HK-2 (cell line): Measurements from ENCODE around the gene NPEPL1.
"Not testable (repeated sequence)": the region's sequence is repeated elsewhere in the genome, so short reads cannot be mapped to it uniquely, and the experiment has no call there.

Experiments used
- DNase-seq: peaks from one replicate; pipeline ENCODE4 v3.0.0-alpha.2; 2018; ENCODE audit not compliant: unreplicated experiment

The NPEPL1 gene

GRCh38 chr20:58712806-58713731 is 20.5 kb downstream of the NPEPL1 start:
- DNase-seq: no peak

GRCh38 chr20:58713801-58714339 is 21.3 kb downstream of the NPEPL1 start:
- DNase-seq: no peak

- DNase-seq: no peak
These were observed 21.8 kb downstream of the NPEPL1 start for GRCh38 chr20:58714340-58714922.

- no peak for DNase-seq
These were observed 22.3 kb downstream of the NPEPL1 start for GRCh38 chr20:58714923-58715351.

GRCh38 chr20:58715391-58715800 is 22.8 kb downstream of the NPEPL1 start:
- no peak for DNase-seq

GRCh38 chr20:58715801-58716475 is 23.3 kb downstream of the NPEPL1 start:
- no peak for DNase-seq

- no peak for DNase-seq
These were observed 24.1 kb downstream of the NPEPL1 start for GRCh38 chr20:58716476-58717277.

GRCh38 chr20:58717278-58718091 is 24.9 kb downstream of the NPEPL1 start:
- no peak for DNase-seq

GRCh38 chr20:58718121-58718563 is 25.5 kb downstream of the NPEPL1 start:
- no peak for DNase-seq

- DNase-seq: no peak
These were observed 26.1 kb downstream of the NPEPL1 start for GRCh38 chr20:58718729-58719128.

- DNase-seq: no peak
These were observed 26.7 kb downstream of the NPEPL1 start for GRCh38 chr20:58719258-58719657.

GRCh38 chr20:58719971-58720371 is 27.4 kb downstream of the NPEPL1 start:
- DNase-seq: no peak

- no peak for DNase-seq
These were observed 28.3 kb downstream of the NPEPL1 start for GRCh38 chr20:58720890-58721289.

- no peak for DNase-seq
These were observed 29.6 kb downstream of the NPEPL1 start for GRCh38 chr20:58721951-58722778.

- no peak for DNase-seq
These were observed 30.5 kb downstream of the NPEPL1 start for GRCh38 chr20:58722877-58723627.

- no peak for DNase-seq
These were observed 31.0 kb downstream of the NPEPL1 start for GRCh38 chr20:58723628-58723984.

- DNase-seq: not testable (repeated sequence)
These were observed 33.6 kb downstream of the NPEPL1 start for GRCh38 chr20:58726156-58726555.

- no peak for DNase-seq
These were observed 38.6 kb downstream of the NPEPL1 start for GRCh38 chr20:58731192-58731591.

- DNase-seq: no peak
These were observed 44.6 kb downstream of the NPEPL1 start for GRCh38 chr20:58737198-58737597.
